Measurements from ENCODE around the gene VCPKMT.

- TF ChIP-seq POLR2A (IDR thresholded peaks at IDR 0.05) (no peak), CTCF (IDR thresholded peaks at IDR 0.05) (no peak)
Observed at GRCh38 chr14:50069325-50069724, 47.0 kb downstream of the VCPKMT start.

Measured in esophagus squamous epithelium (tissue), 4 donors.